HG02588 (cell line): Measurements from ENCODE around the gene PPP2R3C.
"Not testable (repeated sequence)": the region's sequence is repeated elsewhere in the genome, so short reads cannot be mapped to it uniquely, and the experiment has no call there.

Experiments used
- ATAC-seq: cut with Tn5 transposase; IDR thresholded peaks from one replicate; pipeline ENCODE4 v1.9.1; 2021; ENCODE audit warnings: mild to moderate bottlenecking, moderate library complexity; ENCODE audit not compliant: unreplicated experiment

PPP2R3C gene

DNA sequence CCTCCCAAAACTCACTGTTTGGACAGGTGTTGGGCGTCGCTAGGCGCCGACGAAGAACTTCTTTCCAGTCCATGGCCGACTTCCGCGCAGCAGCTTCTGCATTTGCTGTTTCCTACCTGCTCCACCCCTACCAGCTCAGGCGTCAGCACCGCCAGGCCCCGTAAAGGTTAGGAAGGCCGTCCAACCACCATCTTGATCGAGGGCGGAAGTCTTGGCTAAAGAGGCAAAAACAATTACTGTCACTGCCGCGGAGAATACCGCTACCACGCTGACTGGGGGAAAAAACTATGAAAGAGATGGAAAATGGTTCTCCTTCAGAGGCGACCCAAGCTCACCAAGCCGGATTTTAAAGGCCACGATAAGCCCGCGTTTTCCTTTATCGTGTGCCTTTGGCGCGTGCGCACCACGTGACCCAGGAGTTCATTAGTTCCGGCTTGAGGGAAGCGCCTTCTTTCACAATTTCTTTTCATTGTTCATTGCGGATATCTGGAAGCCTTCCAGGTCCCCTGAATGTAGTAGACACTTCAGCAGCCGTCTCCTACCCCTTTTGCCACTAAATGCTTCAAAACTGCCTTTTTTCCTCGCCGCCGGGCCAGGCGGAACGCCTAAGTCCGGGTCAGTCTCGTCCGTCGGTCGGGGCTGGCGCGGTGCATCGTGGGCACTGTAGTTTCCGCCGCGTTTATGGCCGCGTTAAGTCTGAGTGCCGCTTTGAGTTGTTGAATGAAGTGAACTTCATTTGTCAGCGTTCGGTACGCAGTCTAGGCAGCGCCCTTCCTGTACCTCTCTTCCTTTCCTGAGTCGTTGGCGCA is at the start of gene PPP2R3C, which contains the start of gene PRORP:
PPP2R3C (minus strand) TSS at position 104 of the 809 bp plus-strand sequence; CDS start at position 73, 31 bp downstream.
PRORP (plus strand) TSS at position 666 of the 809 bp plus-strand sequence. CDS start 694 bp downstream, outside the sequence.
- peak; percentile 86 for ATAC-seq

DNA sequence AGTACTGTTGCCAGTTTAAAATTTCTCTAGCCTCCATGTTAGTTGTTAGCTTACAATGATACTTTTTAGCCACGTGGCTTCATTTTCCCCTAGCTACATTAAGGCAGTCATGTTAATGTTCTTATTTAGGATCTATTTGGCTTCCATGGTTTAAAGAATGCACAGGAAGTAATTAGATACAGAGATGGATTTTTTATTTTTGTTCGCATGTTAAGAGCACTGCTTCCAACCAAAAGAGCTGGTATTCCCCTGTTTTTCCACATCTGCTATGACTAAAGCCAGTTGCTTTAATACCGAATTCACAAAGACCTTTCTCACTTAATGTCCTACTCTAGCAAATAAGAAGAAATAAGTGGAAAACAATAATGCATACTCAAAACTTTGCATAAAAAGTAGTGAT is 45.7 kb upstream of the PPP2R3C start:
- ATAC-seq: no peak

DNA sequence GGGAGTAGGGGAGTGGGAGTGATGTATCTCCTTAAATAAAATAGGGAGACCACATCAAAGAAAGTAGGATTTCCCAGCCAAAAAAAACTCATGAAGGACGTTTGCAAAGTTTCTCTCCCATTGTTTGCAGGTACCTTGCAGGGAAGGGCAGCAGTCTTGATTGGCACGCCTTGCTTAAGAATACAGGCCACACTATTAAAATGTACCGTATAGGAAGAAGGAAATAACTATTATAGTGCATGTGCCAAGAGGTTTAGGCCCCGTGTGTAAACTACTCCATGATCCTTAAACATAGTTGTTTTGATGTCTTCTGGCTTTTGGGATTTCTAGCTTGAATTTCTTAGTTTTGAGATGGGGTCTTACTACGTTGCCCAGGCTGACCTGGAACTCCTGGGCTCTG is 43.1 kb upstream of the PPP2R3C start:
- ATAC-seq: no peak

GRCh38 chr14:35163384-35163783 is 41.6 kb upstream of the PPP2R3C start:
- no peak for ATAC-seq

GRCh38 chr14:35161231-35161630 is 39.4 kb upstream of the PPP2R3C start:
- ATAC-seq: no peak

- no peak for ATAC-seq
These were observed 38.1 kb upstream of the PPP2R3C start for GRCh38 chr14:35159742-35160409.

DNA sequence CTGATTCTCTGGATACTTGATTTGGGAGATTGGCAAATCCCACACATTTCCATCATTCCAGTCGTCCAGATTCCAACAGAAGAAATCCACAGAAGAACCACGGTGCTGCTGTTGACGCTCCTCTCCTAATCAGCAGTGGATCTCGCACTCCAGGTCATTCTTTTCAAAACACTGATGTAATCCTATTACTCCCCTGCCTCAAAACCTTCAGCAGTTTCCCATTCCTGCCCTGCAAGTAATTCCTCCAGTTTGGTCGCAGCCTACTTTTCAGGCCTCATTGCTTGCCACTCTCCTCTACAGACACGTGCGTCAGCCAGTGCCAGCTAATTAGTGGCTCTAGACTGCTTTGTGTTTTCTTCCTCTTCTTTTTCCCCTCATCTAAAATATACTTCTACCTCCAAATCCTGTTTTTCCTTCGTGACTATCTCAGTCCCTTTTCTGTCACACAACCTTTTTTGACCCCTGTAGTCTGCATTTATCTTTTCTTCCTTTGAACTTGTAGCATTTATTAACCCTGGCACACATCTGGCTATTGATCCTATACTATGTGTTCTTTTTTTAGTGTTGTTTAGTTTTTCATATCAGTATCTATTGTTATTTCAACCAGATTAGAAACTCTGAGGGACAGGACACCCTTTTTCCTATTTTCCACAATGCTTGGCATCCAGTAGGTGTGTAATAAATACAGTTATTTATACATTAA is 37.3 kb upstream of the PPP2R3C start:
- no peak for ATAC-seq

- ATAC-seq: no peak
These were observed 36.7 kb upstream of the PPP2R3C start for GRCh38 chr14:35158491-35158890.

DNA sequence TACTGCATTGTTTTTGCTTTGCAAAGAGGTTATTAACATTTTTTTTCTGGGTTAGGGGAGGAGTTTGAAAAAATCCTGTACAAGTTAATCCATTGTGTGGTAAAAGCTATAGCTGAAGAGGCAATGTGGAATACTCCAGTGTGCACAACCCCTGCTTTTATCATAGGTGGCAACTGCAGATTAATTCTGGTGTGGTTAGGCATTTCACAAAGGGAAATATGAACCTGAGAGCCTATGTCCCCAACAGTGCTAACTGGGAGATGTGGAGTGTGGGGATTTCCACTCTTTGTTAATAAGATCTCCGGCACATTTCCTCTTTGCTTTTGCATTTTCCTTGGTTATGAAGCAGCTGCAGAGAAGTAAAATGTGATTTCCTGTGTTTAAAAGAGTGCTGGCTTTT is 34.2 kb upstream of the PPP2R3C start:
- no peak for ATAC-seq

GRCh38 chr14:35154016-35154415 is 32.2 kb upstream of the PPP2R3C start:
- no peak for ATAC-seq

GRCh38 chr14:35152531-35152930 is 30.7 kb upstream of the PPP2R3C start:
- ATAC-seq: not testable (repeated sequence)

DNA sequence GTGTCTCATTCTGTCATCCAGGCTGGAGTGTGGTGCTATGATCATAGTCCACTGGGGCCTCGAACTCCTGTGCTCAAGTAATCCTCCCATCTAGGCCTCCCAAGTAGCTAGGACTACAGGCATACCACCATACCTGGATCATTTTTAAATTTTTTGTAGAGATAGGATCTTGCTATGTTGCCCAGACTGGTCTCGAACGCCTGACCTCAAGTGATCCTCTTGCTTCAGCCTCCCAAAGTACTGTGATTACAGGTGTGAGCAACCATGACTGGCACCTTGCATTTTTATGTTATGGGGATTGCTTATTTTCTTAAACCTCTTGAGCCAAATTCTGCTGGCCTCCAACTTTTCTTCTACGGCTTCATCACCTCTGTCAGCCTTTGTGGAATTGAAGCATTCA is 27.4 kb upstream of the PPP2R3C start:
- no peak for ATAC-seq

- no peak for ATAC-seq
These were observed 25.9 kb upstream of the PPP2R3C start for GRCh38 chr14:35147711-35148110.

- no peak for ATAC-seq
These were observed 25.4 kb upstream of the PPP2R3C start for GRCh38 chr14:35147186-35147585.

DNA sequence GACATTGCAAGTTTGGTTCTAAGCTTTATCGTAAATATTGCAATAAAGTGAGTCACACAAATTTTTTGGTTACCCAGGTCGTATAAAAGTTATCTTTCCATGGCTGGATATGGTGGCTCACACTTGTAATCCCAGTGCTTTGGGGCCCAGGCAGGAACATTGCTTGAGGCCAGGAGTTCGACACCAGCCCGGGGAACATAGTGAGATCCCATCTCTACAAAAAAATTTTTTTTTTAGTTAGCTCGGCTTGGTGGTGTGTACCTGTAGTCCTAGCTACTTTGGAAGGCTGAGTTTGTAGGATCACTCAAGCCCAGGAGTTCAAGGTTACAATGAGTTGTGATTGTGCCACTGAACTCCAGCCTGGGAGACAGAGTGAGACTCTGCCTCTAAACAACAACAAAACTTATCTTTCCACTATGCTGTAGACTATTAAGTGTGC is 24.9 kb upstream of the PPP2R3C start:
- no peak for ATAC-seq

- no peak for ATAC-seq
These were observed 22.2 kb upstream of the PPP2R3C start for GRCh38 chr14:35144029-35144428.

DNA sequence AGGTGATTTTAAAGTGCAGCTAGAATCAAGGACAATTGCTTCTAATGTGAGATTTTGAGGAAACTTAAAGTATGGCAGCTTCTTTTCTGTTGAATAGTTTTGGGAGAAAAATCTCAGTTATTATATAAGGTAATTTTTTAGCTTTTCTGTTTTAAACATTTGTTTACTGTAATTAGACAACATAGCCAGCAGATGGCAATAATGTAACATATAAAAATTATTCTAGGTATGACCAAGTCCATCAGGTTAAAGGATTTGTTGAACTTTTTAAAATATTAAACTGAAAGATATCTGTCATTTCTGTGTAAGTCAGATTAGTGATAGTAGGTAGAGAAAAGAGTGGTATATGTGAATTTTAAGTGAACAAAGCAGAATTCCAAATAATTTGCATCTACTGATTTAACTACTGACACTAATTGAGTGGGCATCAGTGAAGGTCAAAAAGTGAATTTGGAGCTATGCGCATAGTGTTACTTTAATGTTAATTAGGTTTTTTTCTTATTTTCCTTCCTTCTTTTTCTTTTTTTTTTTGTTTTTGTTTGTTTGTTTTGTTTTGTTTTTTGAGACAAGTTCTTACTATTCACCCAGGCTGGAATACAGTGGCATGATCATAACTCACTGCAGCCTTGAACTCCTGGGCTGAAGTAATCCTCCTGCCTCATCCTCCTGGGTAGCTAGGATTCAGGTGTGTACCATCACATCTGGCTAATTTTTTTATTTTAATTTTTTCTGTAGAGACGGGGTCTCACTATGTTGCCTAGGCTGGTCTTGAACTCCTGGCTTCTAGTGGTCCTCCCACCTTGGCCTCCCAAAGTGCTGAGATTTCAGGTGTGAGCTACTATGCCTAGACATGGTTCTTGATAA is 19.2 kb upstream of the PPP2R3C start:
- no peak for ATAC-seq

GRCh38 chr14:35138585-35138984 is 16.8 kb upstream of the PPP2R3C start:
- ATAC-seq: no peak

GRCh38 chr14:35134329-35135123 is 12.7 kb upstream of the PPP2R3C start:
- no peak for ATAC-seq
